GM21786 (cell line): ENCODE results near the gene ETFB.
"Not testable (repeated sequence)": the region's sequence is repeated elsewhere in the genome, so short reads cannot be mapped to it uniquely, and the experiment has no call there.

Experiments used
- ATAC-seq: cut with Tn5 transposase; IDR thresholded peaks from one replicate; pipeline ENCODE4 v1.9.1; 2021; ENCODE audit not compliant: unreplicated experiment

Gene ETFB

GRCh38 chr19:51365965-51366388, at the start of gene ETFB:
ETFB (minus strand) TSS chr19:51366388; CDS start chr19:51366326, 62 bp downstream.
- ATAC-seq = no peak

- no peak for ATAC-seq
These were observed 49.0 kb upstream of the ETFB start for GRCh38 chr19:51415187-51415586.

- no peak for ATAC-seq
These were observed 45.0 kb upstream of the ETFB start for GRCh38 chr19:51410950-51411748.

- no peak for ATAC-seq
These were observed 41.4 kb upstream of the ETFB start for GRCh38 chr19:51407511-51408131.

GRCh38 chr19:51402117-51402516, 35.9 kb upstream of the ETFB start:
- ATAC-seq = no peak

GRCh38 chr19:51399936-51400335, 33.7 kb upstream of the ETFB start:
- not testable (repeated sequence) for ATAC-seq

GRCh38 chr19:51399231-51399630, 33.0 kb upstream of the ETFB start:
- ATAC-seq = no peak

- no peak for ATAC-seq
These were observed 32.0 kb upstream of the ETFB start for GRCh38 chr19:51398096-51398704.

- ATAC-seq = not testable (repeated sequence)
These were observed 31.3 kb upstream of the ETFB start for GRCh38 chr19:51397453-51397852.

GRCh38 chr19:51396175-51396574, 30.0 kb upstream of the ETFB start:
- no peak for ATAC-seq

- peak; percentile 87 for ATAC-seq
These were observed 28.1 kb upstream of the ETFB start for GRCh38 chr19:51394050-51394836.

GRCh38 chr19:51392701-51393100, 26.5 kb upstream of the ETFB start:
- no peak for ATAC-seq

GRCh38 chr19:51391073-51391611, 25.0 kb upstream of the ETFB start:
- ATAC-seq = no peak

GRCh38 chr19:51389143-51389542, 23.0 kb upstream of the ETFB start:
- no peak for ATAC-seq

- no peak for ATAC-seq
These were observed 21.8 kb upstream of the ETFB start, which contains the start of gene LIM2 for GRCh38 chr19:51387924-51388389. LIM2 (minus strand) TSS chr19:51387974; CDS start chr19:51387443, 531 bp downstream.

- no peak for ATAC-seq
These were observed 20.8 kb upstream of the ETFB start for GRCh38 chr19:51386882-51387520.

GRCh38 chr19:51382004-51382403, 15.8 kb upstream of the ETFB start:
- ATAC-seq = no peak

- no peak for ATAC-seq
These were observed 14.2 kb upstream of the ETFB start for GRCh38 chr19:51380379-51380778.

- no peak for ATAC-seq
These were observed 11.2 kb upstream of the ETFB start for GRCh38 chr19:51377422-51377821.

GRCh38 chr19:51375504-51376221, 9.5 kb upstream of the ETFB start:
- no peak for ATAC-seq
